HCT116 (cell line): ENCODE data around the gene PDXK. TPM values are rescaled to one million over a fixed set of nuclear protein-coding genes. Genes with fewer than 3 reads are reported as not detected.

Experiments
- ATAC-seq: fragments of 200-7000 bp; cut with Tn5 transposase; 2 replicates; pipeline ENCODE4 v1.9.1; 2020; ENCODE audit warnings: mild to moderate bottlenecking, moderate library complexity
- BruUV-seq: library from RNA; stranded (reverse); fragments of 400-500 nt; replicated peaks from 2 replicates; lab custom pipeline; 2021; lab: Mats Ljungman, UMichigan
- CTCF ChIA-PET: fragments of 300-600 bp; sonication (Branson Sonifier 250); formaldehyde crosslinking; loops from one replicate; lab custom pipeline; 2021; ENCODE audit warnings: antibody characterized with exemption; lab: Charles Lee
- POLR2A ChIA-PET: fragments of 300-600, 350-600 bp; sonication (Branson Sonifier 250); formaldehyde crosslinking; loops from one replicate; lab custom pipeline; 2021; ENCODE audit warnings: antibody characterized with exemption; lab: Charles Lee
- RAD21 ChIA-PET, 2 experiments: fragments of 300-600 bp; sonication (Branson Sonifier 250); formaldehyde crosslinking; loops; one replicate each; lab custom pipeline; 2023; ENCODE audit warnings: low total read pairs in 2 of 2; ENCODE audit not compliant: uncharacterized antibody in 2 of 2, unreplicated experiment in 2 of 2, low non-redundant PET in 1 of 2; lab: Charles Lee
- DNase-seq: peaks from one replicate; pipeline ENCODE4 v3.0.0-alpha.2; 2010; ENCODE audit warnings: low read depth, low spot score
- H2AFZ ChIP-seq: fragments of 200-600 bp; shearing (Covaris generic), sonication (generic); 2 replicates; pipeline ENCODE4 v1.6.1; 2017; ENCODE audit warnings: low read depth, mixed run types, mixed read lengths, antibody characterized with exemption, low read length; ENCODE audit not compliant: poor library complexity, severe bottlenecking
- H3K27ac ChIP-seq: 2 replicates; pipeline ENCODE4 v1.5.1; 2012; ENCODE audit warnings: low read depth, low read length
- H3K27me3 ChIP-seq: fragments of 200-600 bp; sonication (generic); 2 replicates; pipeline ENCODE4 v1.6.1; 2016; ENCODE audit warnings: mixed run types, low read length, mixed read lengths; ENCODE audit not compliant: insufficient read depth
- H3K36me3 ChIP-seq, 2 experiments: fragments of 200-500 bp in 1 of 2; fragments of 200-600 bp in 1 of 2; sonication (Bioruptor generic) in 1 of 2; sonication (generic) in 1 of 2; 2 replicates each; pipeline versions ENCODE4 v1.5.1 to v1.6.1; 2014 to 2016; ENCODE audit warnings: low read length in 2 of 2, inconsistent platforms in 1 of 2, mixed read lengths in 1 of 2, mixed run types in 1 of 2; ENCODE audit not compliant: insufficient read depth in 2 of 2, control insufficient read depth in 1 of 2
- H3K4me1 ChIP-seq, 2 experiments: fragments of 200-600 bp in 1 of 2; sonication (generic) in 1 of 2; 2 replicates each; pipeline versions ENCODE4 v1.5.1 to v1.6.1; 2012 to 2017; ENCODE audit warnings: low read length in 2 of 2, inconsistent platforms in 1 of 2, mild to moderate bottlenecking in 1 of 2, mixed read lengths in 1 of 2, mixed run types in 1 of 2, moderate library complexity in 1 of 2; ENCODE audit not compliant: insufficient read depth in 2 of 2, control insufficient read depth in 1 of 2
- H3K4me2 ChIP-seq: fragments of 200-600 bp; sonication (generic); 2 replicates; pipeline ENCODE4 v1.6.1; 2017; ENCODE audit warnings: mixed run types, low read length, mixed read lengths
- H3K4me3 ChIP-seq, 2 experiments: fragments of 200-600 bp in 1 of 2; sonication (generic) in 1 of 2; replicated peaks in 1 of 2; 2 replicates each; pipeline ENCODE4 v1.5.1; 2011 to 2016; ENCODE audit warnings: low read length in 2 of 2, control low read depth in 1 of 2, low read depth in 1 of 2, mild to moderate bottlenecking in 1 of 2, mixed read lengths in 1 of 2, mixed run types in 1 of 2
- H3K79me2 ChIP-seq: fragments of 200-600 bp; sonication (generic); 2 replicates; pipeline ENCODE4 v1.6.1; 2017; ENCODE audit warnings: mild to moderate bottlenecking, mixed run types, low read length, moderate library complexity, mixed read lengths; ENCODE audit not compliant: insufficient read depth
- H3K9ac ChIP-seq: fragments of 200-600 bp; sonication (generic); 2 replicates; pipeline ENCODE4 v1.6.1; 2016; ENCODE audit warnings: low read length, mixed read lengths
- H3K9me2 ChIP-seq: fragments of 200-600 bp; sonication (generic), shearing (Covaris generic); 2 replicates; pipeline ENCODE4 v1.6.1; 2017; ENCODE audit warnings: mixed run types, mild to moderate bottlenecking, moderate library complexity; ENCODE audit not compliant: insufficient read depth
- H3K9me3 ChIP-seq, 2 experiments: fragments of 200-500 bp in 1 of 2; fragments of 200-600 bp in 1 of 2; sonication (Bioruptor generic) in 1 of 2; sonication (generic) in 1 of 2; 2 replicates each; pipeline ENCODE4 v1.6.1; 2014 to 2017; ENCODE audit warnings: low read length in 2 of 2, mixed read lengths in 2 of 2, inconsistent platforms in 1 of 2, low read depth in 1 of 2, mild to moderate bottlenecking in 1 of 2, mixed run types in 1 of 2, moderate library complexity in 1 of 2; ENCODE audit not compliant: control insufficient read depth in 1 of 2, insufficient read depth in 1 of 2
- H4K20me1 ChIP-seq: fragments of 200-600 bp; sonication (generic), shearing (Covaris generic); 2 replicates; pipeline ENCODE4 v1.6.1; 2017; ENCODE audit warnings: mixed run types, mild to moderate bottlenecking, moderate library complexity; ENCODE audit not compliant: insufficient read depth
- CEBPB ChIP-seq: IDR thresholded peaks from 2 replicates; pipeline ENCODE4 v1.6.1; 2012; ENCODE audit warnings: low read depth
- EGR1 ChIP-seq: IDR thresholded peaks from 2 replicates; pipeline ENCODE4 v1.6.1; 2012; ENCODE audit warnings: low read depth
- ELF1 ChIP-seq: IDR thresholded peaks from 2 replicates; pipeline ENCODE4 v1.6.1; 2012; ENCODE audit warnings: low read depth, borderline replicate concordance
- EZH2 ChIP-seq: fragments of 200-600 bp; sonication (generic); IDR thresholded peaks from 2 replicates; pipeline ENCODE4 v1.6.1; 2017; ENCODE audit warnings: antibody characterized with exemption, mixed run types
- EZH2phosphoT487 ChIP-seq: fragments of 200-600 bp; IDR thresholded peaks from 2 replicates; pipeline ENCODE4 v1.6.1; 2018; ENCODE audit warnings: antibody characterized with exemption, borderline replicate concordance
- JUND ChIP-seq: IDR thresholded peaks from 2 replicates; pipeline ENCODE4 v1.6.1; 2012
- MAX ChIP-seq: IDR thresholded peaks from 2 replicates; pipeline ENCODE4 v1.6.1; 2012
- POLR2A ChIP-seq: IDR thresholded peaks from 2 replicates; pipeline ENCODE4 v1.7.0; 2011; ENCODE audit warnings: borderline replicate concordance; ENCODE audit not compliant: insufficient read depth, insufficient read length; ENCODE audit errors: extremely low read depth
- POLR2AphosphoS5 ChIP-seq: IDR thresholded peaks from 2 replicates; pipeline ENCODE4 v1.6.1; 2011; ENCODE audit warnings: mild to moderate bottlenecking, low read depth, low read length, moderate library complexity
- SIN3A ChIP-seq: IDR thresholded peaks from 2 replicates; pipeline ENCODE4 v1.6.1; 2012; ENCODE audit warnings: low read depth
- SRF ChIP-seq: IDR thresholded peaks from 2 replicates; pipeline ENCODE4 v1.6.1; 2012; ENCODE audit warnings: low read depth
- TCF7L2 ChIP-seq: IDR thresholded peaks from 2 replicates; pipeline ENCODE4 v1.7.0; 2011; ENCODE audit warnings: borderline replicate concordance, inconsistent platforms; ENCODE audit not compliant: insufficient read depth, insufficient read length; ENCODE audit errors: extremely low read depth
- ZFX ChIP-seq: fragments of 450-650 bp; IDR thresholded peaks from 2 replicates; pipeline ENCODE4 v1.6.1; 2017
- ZNF274 ChIP-seq: fragments of 200-500 bp; sonication (Bioruptor generic); IDR thresholded peaks from 2 replicates; pipeline ENCODE4 v1.6.1; 2014; ENCODE audit warnings: mild to moderate bottlenecking, low read depth, low read length, inconsistent platforms
- intact Hi-C: fragments of 100-400 bp; cut with micrococcal nuclease; formaldehyde crosslinking; loops from 2 replicates; pipeline ENCODE4 v1.10.0; 2022
- total RNA-seq: library from RNA; stranded (reverse); gene quantifications from one replicate; pipeline ENCODE4 v1.2.1, GENCODE V29; 2021; ENCODE audit not compliant: unreplicated experiment
- TF ChIP-seq, protein P1 (sequence below): IDR thresholded peaks from 2 replicates; pipeline ENCODE4 v1.6.1; 2012

PDXK gene
- total RNA-seq, 1 experiment from 2014 or later: 127 TPM

DNA sequence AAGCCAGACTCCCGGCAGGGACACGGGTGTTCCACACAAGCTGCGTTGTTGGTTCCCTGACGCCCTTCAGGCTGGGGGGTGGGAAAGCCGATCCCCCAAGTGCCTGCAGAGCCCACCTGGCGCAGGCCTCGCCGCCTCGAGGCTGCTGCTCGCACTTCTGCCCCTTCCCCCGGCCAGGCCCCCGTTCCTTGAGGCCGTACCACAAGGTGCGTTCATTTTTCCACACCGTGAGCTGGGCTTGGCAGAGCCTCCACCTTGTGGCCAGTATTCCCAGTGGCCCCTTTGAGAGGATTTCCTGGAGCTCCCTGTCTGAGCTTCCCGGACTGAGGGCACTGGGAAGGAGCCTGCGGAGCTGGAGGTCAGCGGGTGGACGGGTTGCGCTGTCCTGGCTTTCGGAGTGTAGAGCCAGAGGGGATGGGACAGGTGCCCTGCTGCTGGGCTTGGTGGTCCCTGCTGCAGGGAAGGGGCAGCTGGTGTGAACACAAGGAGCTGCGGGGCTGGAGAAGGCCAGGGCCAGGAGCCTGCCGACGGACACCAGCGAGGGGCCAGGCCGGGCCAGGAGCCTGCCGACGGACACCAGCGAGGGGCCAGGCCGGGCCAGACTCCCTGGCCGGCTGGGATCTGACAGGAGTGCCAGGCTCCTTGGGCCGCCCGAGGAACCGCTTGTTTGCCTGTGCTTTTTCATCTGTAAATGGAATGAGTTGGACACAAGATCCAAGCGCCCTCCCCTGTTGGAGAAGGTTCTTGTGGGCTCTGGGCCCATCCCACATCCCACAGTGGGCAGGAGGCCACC is 18.4 kb downstream of the PDXK start:
- Histone ChIP-seq H3K9me3 (no peaks in the 10 kb centered on the region), H3K4me1 (peaks cover 0 to 27% of the 10 kb centered on the region in 2 experiments; a peak in 2 of 4 replicates), H2AFZ (no peak overlapping the region), H3K4me2 (no peak overlapping the region), H3K9me2 (no peaks in the 10 kb centered on the region), H3K27ac (no peak overlapping the region; the same call in 1 of the 2 replicates), H3K79me2 (peaks cover 55% of the 10 kb centered on the region), H4K20me1 (0 out of 2 replicates have a peak, but pooled peaks cover 6% of the 10 kb centered on the region), H3K36me3 (peaks cover 4% of the 10 kb centered on the region in 2 experiments; a peak in 3 of 4 replicates), H3K4me3 (no peak overlapping the region), H3K9ac (no peak overlapping the region), H3K27me3 (no peaks in the 10 kb centered on the region)
- intact Hi-C loops: no loop called here
- CTCF ChIA-PET: no interaction called here
- no TSS peak for BruUV-seq
- DNase-seq (no peak), ATAC-seq (no peak)
- POLR2A ChIA-PET: no interaction called here
- RAD21 ChIA-PET: interaction anchor here in 1 of 2 experiments (0.7 kb wide), 1 partner anchor 25 kb away, joined by 3 read pairs; no protein-coding TSS in a partner anchor
- TF ChIP-seq EGR1 (no peak), EZH2phosphoT487 (no peak), SIN3A (no peak), MAX (no peak), POLR2A (no peak), POLR2AphosphoS5 (no peak), SRF (no peak), ZFX (no peak), TCF7L2 (no peak), ELF1 (no peak), JUND (no peak), CEBPB (no peak), ZNF274 (no peak), EZH2 (no peak)
- TF ChIP-seq, protein P1, sequence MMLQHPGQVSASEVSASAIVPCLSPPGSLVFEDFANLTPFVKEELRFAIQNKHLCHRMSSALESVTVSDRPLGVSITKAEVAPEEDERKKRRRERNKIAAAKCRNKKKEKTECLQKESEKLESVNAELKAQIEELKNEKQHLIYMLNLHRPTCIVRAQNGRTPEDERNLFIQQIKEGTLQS: no peak
